Dermis blood vessel endothelial cell (primary cell): ENCODE measurements around the gene CREB3. TPM values are rescaled to one million over a fixed set of nuclear protein-coding genes. Genes with fewer than 3 reads are reported as not detected.

Experiments used
- total RNA-seq: library from RNA; depleted of rRNA; stranded (reverse); fragments of >200 nt; gene quantifications from 2 replicates; pipeline ENCODE4 v1.2.3, GENCODE V29; 2014

CREB3 gene
- total RNA-seq, 1 donor from 2014 or later, result 66.5 TPM

Other genes with a start within 250 kb of the CREB3 start
- gene RUSC2, start 242.6 kb upstream of the CREB3 start, total RNA-seq, result 15.8 and 24.5 TPM in 2 replicates
- gene TESK1, start 127.4 kb upstream of the CREB3 start, total RNA-seq, result 8.7 and 11.6 TPM in 2 replicates
- 0.14 TPM in 1 of 2 replicates, not detected in the other for gene CD72, start 114.3 kb upstream of the CREB3 start, total RNA-seq
- not detected in 2 replicates for gene SIT1, start 81.7 kb upstream of the CREB3 start, total RNA-seq
- 9,128 and 10,291 TPM in 2 replicates for gene RMRP, start 74.6 kb upstream of the CREB3 start, total RNA-seq
- gene CCDC107, start 74.4 kb upstream of the CREB3 start, total RNA-seq, result 8.5 and 12.4 TPM in 2 replicates
- gene ARHGEF39, start 67.5 kb upstream of the CREB3 start, total RNA-seq, result 0.34 and 3.1 TPM in 2 replicates
- gene CA9, start 58.7 kb upstream of the CREB3 start, total RNA-seq, result not detected in 2 replicates
- gene TPM2, start 42.7 kb upstream of the CREB3 start, total RNA-seq, result 10.2 and 19.6 TPM in 2 replicates
- gene TLN1, start 471 bp upstream of the CREB3 start, total RNA-seq, result 250 and 670 TPM in 2 replicates
- gene GBA2, start 16.6 kb downstream of the CREB3 start, total RNA-seq, result 95.2 and 121 TPM in 2 replicates
- 10.6 and 20.7 TPM in 2 replicates for gene RGP1, start 16.6 kb downstream of the CREB3 start, total RNA-seq
- 42.5 and 66.8 TPM in 2 replicates for gene MSMP, start 21.6 kb downstream of the CREB3 start, total RNA-seq
- 2.7 and 10.8 TPM in 2 replicates for gene NPR2, start 58.9 kb downstream of the CREB3 start, total RNA-seq
- 0.19 TPM in 1 of 2 replicates, not detected in the other for gene SPAG8, start 79.6 kb downstream of the CREB3 start, total RNA-seq
- gene HINT2, start 82.4 kb downstream of the CREB3 start, total RNA-seq, result 5.8 and 11.5 TPM in 2 replicates
- gene FAM221B, start 96.1 kb downstream of the CREB3 start, total RNA-seq, result not detected in 2 replicates
- gene TMEM8B, start 96.6 kb downstream of the CREB3 start, total RNA-seq, result under 0.01 and 0.23 TPM in 2 replicates
- gene OR13J1, start 137.7 kb downstream of the CREB3 start, total RNA-seq, result not detected in 2 replicates
- gene HRCT1, start 173.5 kb downstream of the CREB3 start, total RNA-seq, result 0.93 and 2.6 TPM in 2 replicates
- 3.2 and 3.8 TPM in 2 replicates for gene SPAAR, start 176.8 kb downstream of the CREB3 start, total RNA-seq
- not detected in 2 replicates for gene OR2S2, start 225.5 kb downstream of the CREB3 start, total RNA-seq